ENCODE results near the gene PCDH20.
"Not testable (repeated sequence)": the region's sequence is repeated elsewhere in the genome, so short reads cannot be mapped to it uniquely, and the experiment has no call there.

The PCDH20 gene

GRCh38 chr13:61408571-61408970, 7.1 kb downstream of the PCDH20 start:
- no peak overlapping the region for H3K9ac ChIP-seq (ENCODE audit: low read length)
- no peak overlapping the region for H3K27ac ChIP-seq (ENCODE audit: low read length)
- H3K36me3 ChIP-seq (ENCODE audit: control insufficient read depth, low read depth, low read length), result no peaks in the 10 kb centered on the region
- no peaks in the 10 kb centered on the region for H3K9me3 ChIP-seq (ENCODE audit: control insufficient read depth, low read depth, low read length)
- H3K27me3 ChIP-seq (ENCODE audit: control insufficient read depth, insufficient read depth, low read length), result peaks cover 18% of the 10 kb centered on the region
- no peak overlapping the region for H3K4me3 ChIP-seq (ENCODE audit: low read length)
- H3K4me1 ChIP-seq (ENCODE audit: control insufficient read depth, low read depth, low read length), result no peaks in the 10 kb centered on the region

GRCh38 chr13:61406275-61406674, 9.4 kb downstream of the PCDH20 start:
- H3K4me1 ChIP-seq (ENCODE audit: control insufficient read depth, low read depth, low read length), result no peaks in the 10 kb centered on the region
- no peaks in the 10 kb centered on the region for H3K9me3 ChIP-seq (ENCODE audit: control insufficient read depth, low read depth, low read length)
- H3K27me3 ChIP-seq (ENCODE audit: control insufficient read depth, insufficient read depth, low read length), result no peaks in the 10 kb centered on the region
- no peak overlapping the region for H3K4me3 ChIP-seq (ENCODE audit: low read length)
- no peaks in the 10 kb centered on the region for H3K36me3 ChIP-seq (ENCODE audit: control insufficient read depth, low read depth, low read length)
- no peak overlapping the region for H3K27ac ChIP-seq (ENCODE audit: low read length)
- H3K9ac ChIP-seq (ENCODE audit: low read length), result no peak overlapping the region

- H3K36me3 ChIP-seq (ENCODE audit: control insufficient read depth, low read depth, low read length), result no peaks in the 10 kb centered on the region
- H3K9ac ChIP-seq (ENCODE audit: low read length), result no peak overlapping the region
- H3K27me3 ChIP-seq (ENCODE audit: control insufficient read depth, insufficient read depth, low read length), result no peaks in the 10 kb centered on the region
- no peak overlapping the region for H3K4me3 ChIP-seq (ENCODE audit: low read length)
- no peak overlapping the region for H3K27ac ChIP-seq (ENCODE audit: low read length)
- no peaks in the 10 kb centered on the region for H3K9me3 ChIP-seq (ENCODE audit: control insufficient read depth, low read depth, low read length)
- H3K4me1 ChIP-seq (ENCODE audit: control insufficient read depth, low read depth, low read length), result no peaks in the 10 kb centered on the region
These were observed 19.5 kb downstream of the PCDH20 start for GRCh38 chr13:61396121-61396520.

GRCh38 chr13:61391426-61391825, 24.2 kb downstream of the PCDH20 start:
- Histone ChIP-seq H3K9ac (ENCODE audit: low read length) (no peak overlapping the region), H3K36me3 (ENCODE audit: control insufficient read depth, low read depth, low read length) (no peaks in the 10 kb centered on the region), H3K4me3 (ENCODE audit: low read length) (no peak overlapping the region), H3K27ac (ENCODE audit: low read length) (no peak overlapping the region), H3K4me1 (ENCODE audit: control insufficient read depth, low read depth, low read length) (no peaks in the 10 kb centered on the region), H3K27me3 (ENCODE audit: control insufficient read depth, insufficient read depth, low read length) (no peaks in the 10 kb centered on the region), H3K9me3 (ENCODE audit: control insufficient read depth, low read depth, low read length) (no peaks in the 10 kb centered on the region)

- Histone ChIP-seq H3K4me3 (ENCODE audit: low read length) (no peak overlapping the region), H3K36me3 (ENCODE audit: control insufficient read depth, low read depth, low read length) (no peaks in the 10 kb centered on the region), H3K9me3 (ENCODE audit: control insufficient read depth, low read depth, low read length) (no peaks in the 10 kb centered on the region), H3K27me3 (ENCODE audit: control insufficient read depth, insufficient read depth, low read length) (no peaks in the 10 kb centered on the region), H3K4me1 (ENCODE audit: control insufficient read depth, low read depth, low read length) (no peaks in the 10 kb centered on the region), H3K9ac (ENCODE audit: low read length) (no peak overlapping the region), H3K27ac (ENCODE audit: low read length) (no peak overlapping the region)
These were observed 28.0 kb downstream of the PCDH20 start for GRCh38 chr13:61387694-61388093.

- no peaks in the 10 kb centered on the region for H3K9me3 ChIP-seq (ENCODE audit: control insufficient read depth, low read depth, low read length)
These were observed 32.5 kb downstream of the PCDH20 start for GRCh38 chr13:61383111-61383510.

GRCh38 chr13:61370520-61370919, 45.1 kb downstream of the PCDH20 start:
- Histone ChIP-seq H3K27ac (ENCODE audit: low read length) (no peak overlapping the region), H3K4me1 (ENCODE audit: control insufficient read depth, low read depth, low read length) (no peaks in the 10 kb centered on the region), H3K9ac (ENCODE audit: low read length) (no peak overlapping the region), H3K4me3 (ENCODE audit: low read length) (no peak overlapping the region), H3K36me3 (ENCODE audit: control insufficient read depth, low read depth, low read length) (no peaks in the 10 kb centered on the region), H3K27me3 (ENCODE audit: control insufficient read depth, insufficient read depth, low read length) (no peaks in the 10 kb centered on the region), H3K9me3 (ENCODE audit: control insufficient read depth, low read depth, low read length) (no peaks in the 10 kb centered on the region)

More at GRCh38 chr13:61383111-61383510, 32.5 kb downstream of the PCDH20 start:
- H3K27me3 ChIP-seq (ENCODE audit: control insufficient read depth, insufficient read depth, low read length), result no peaks in the 10 kb centered on the region
- no peak overlapping the region for H3K4me3 ChIP-seq (ENCODE audit: low read length)
- H3K4me1 ChIP-seq (ENCODE audit: control insufficient read depth, low read depth, low read length), result peaks cover 5% of the 10 kb centered on the region
- H3K9ac ChIP-seq (ENCODE audit: low read length), result no peak overlapping the region
- H3K36me3 ChIP-seq (ENCODE audit: control insufficient read depth, low read depth, low read length), result no peaks in the 10 kb centered on the region
- H3K27ac ChIP-seq (ENCODE audit: low read length), result no peak overlapping the region

- H3K4me3 ChIP-seq (ENCODE audit: low read length); H3K9me3 ChIP-seq (ENCODE audit: control insufficient read depth, low read depth, low read length); H3K36me3 ChIP-seq (ENCODE audit: control insufficient read depth, low read depth, low read length); H3K27ac ChIP-seq (ENCODE audit: low read length); H3K9ac ChIP-seq (ENCODE audit: low read length); H3K27me3 ChIP-seq (ENCODE audit: control insufficient read depth, insufficient read depth, low read length); H3K4me1 ChIP-seq (ENCODE audit: control insufficient read depth, low read depth, low read length): not testable (repeated sequence)
These were observed 51.0 kb downstream of the PCDH20 start for GRCh38 chr13:61364690-61365089.

- no peak overlapping the region for H3K9ac ChIP-seq (ENCODE audit: low read length)
- no peak overlapping the region for H3K4me3 ChIP-seq (ENCODE audit: low read length)
- H3K27ac ChIP-seq (ENCODE audit: low read length), result no peak overlapping the region
- no peaks in the 10 kb centered on the region for H3K36me3 ChIP-seq (ENCODE audit: control insufficient read depth, low read depth, low read length)
- no peaks in the 10 kb centered on the region for H3K27me3 ChIP-seq (ENCODE audit: control insufficient read depth, insufficient read depth, low read length)
- H3K4me1 ChIP-seq (ENCODE audit: control insufficient read depth, low read depth, low read length), result peaks cover 4% of the 10 kb centered on the region
- no peaks in the 10 kb centered on the region for H3K9me3 ChIP-seq (ENCODE audit: control insufficient read depth, low read depth, low read length)
These were observed 53.1 kb downstream of the PCDH20 start for GRCh38 chr13:61362522-61362921.
